GM15510 (cell line): ENCODE measurements around the gene TCAF1.

ENCODE experiments used
- POLR2A ChIP-seq: IDR thresholded peaks from 3 replicates; pipeline ENCODE4 v1.6.1; 2011; ENCODE audit warnings: borderline replicate concordance; ENCODE audit not compliant: insufficient read length; ENCODE audit errors: extremely low read depth

TCAF1 gene

GRCh38 chr7:143910473-143911248 lies 8.7 kb upstream of the TCAF1 start:
- no peak for TF ChIP-seq POLR2A

- no peak for TF ChIP-seq POLR2A
Observed at GRCh38 chr7:143909863-143910262, 7.9 kb upstream of the TCAF1 start.

- no peak for TF ChIP-seq POLR2A
Observed at GRCh38 chr7:143908120-143908519, 6.1 kb upstream of the TCAF1 start.

DNA sequence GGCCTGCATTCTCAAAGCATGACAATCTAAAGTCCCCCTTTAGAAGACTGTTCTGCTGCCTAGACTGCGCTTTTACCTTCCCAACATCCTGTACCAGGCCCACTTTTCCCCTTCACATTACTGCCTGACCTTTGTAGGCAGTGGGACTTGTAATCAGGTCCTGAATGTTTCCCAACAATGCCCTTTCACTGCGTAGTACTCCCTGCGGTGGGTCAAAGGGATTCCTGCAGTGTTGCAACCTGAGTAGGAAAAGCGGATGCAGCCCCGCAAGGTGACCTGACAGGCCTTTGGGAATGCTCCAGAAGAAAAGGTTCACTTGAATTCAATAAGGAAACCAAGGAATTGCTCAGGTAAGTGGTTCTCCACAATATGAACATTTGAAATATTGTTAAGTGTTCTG lies 4.9 kb upstream of the TCAF1 start:
- TF ChIP-seq POLR2A: no peak

GRCh38 chr7:143906151-143906550 lies 4.2 kb upstream of the TCAF1 start:
- no peak for TF ChIP-seq POLR2A

DNA sequence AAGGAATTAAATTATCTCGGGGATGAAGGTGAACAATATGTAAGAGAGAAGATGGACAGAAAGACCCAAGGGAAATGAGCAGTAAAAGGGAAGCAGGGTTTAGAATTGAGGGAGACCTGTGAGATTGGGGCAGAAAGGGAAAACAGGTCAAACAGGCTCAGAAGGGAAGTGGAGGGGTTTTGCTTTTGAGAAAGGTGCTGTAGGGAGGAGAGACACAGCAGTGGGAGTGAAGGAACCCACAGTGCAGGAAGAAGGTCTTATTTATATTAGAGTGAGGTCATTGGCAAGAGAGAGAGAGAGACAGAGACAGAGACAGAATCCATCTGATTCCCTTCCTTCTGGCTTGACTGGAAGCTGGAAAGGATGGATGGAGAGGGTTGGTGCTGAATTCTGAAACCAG lies 3.5 kb upstream of the TCAF1 start:
- TF ChIP-seq POLR2A: no peak

DNA sequence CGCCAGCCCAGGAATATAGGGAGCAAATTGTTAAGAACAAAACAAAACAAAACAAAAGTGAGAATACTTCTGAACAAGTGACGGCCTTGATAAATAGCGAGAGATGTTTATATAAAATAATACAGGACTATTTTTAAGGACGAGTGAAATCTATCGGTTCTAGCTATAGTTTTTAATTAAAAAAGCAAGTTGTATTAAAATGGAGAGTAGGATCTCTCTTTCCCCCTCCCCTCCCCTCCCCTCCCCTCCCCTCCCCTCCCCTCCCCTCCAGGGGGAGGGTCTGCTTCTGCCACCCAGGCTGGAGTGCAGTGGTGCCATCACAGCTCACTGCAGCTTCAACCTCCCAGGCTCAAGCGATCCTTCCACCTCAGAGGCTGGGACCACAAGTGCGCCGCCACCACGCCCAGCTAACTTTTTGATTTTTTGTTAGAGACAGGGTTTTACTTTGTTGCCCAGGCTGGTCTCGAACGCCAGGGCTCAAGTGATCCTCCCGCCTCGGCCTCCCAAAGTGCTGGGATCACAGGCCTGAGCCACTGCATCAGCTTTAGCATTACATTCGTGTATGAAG lies 440 bp upstream of the TCAF1 start:
- TF ChIP-seq POLR2A: no peak

DNA sequence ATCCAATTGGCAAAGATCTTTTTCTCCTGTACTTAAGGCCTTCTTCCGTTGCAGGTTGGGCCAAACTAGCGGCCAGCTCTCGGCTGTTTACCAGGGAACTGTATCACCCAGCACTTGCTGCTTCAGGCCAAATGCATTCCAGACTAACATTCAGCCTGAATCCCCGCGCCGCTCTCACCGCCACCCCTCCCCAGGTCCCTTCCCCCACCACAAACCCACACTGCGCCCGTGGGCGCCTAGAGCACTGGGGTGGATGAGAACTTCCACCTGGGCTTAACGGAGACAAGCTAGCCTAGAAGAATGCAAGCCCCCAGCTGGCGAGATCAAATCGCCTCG lies 676 bp downstream of the TCAF1 start:
- no peak for TF ChIP-seq POLR2A

DNA sequence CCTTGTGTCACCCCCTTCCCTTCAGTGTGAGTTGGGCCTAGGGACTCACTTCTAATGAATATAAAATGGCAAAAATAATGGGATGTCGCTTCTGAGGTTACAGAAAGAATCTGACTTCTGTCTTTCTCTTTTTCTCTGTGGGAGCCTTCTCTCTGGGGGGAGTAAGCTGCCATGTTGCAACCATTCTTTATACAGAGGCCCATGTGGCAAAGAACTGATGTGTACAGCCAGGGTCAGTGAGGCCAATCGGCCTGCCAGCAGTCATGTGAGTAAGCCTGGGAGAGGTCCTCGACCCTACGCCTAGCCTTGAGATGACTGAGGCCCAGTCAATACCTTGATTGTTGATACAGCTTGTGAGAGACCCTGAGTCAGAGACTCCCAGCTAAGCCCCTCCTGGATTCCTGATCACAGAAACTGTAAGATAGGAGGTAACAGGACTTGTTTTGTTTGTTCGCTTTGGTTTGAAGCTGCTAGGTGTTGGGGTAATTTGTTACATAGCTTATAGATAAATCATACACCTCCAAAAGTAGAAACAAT lies 1.7 kb downstream of the TCAF1 start:
- no peak for TF ChIP-seq POLR2A

DNA sequence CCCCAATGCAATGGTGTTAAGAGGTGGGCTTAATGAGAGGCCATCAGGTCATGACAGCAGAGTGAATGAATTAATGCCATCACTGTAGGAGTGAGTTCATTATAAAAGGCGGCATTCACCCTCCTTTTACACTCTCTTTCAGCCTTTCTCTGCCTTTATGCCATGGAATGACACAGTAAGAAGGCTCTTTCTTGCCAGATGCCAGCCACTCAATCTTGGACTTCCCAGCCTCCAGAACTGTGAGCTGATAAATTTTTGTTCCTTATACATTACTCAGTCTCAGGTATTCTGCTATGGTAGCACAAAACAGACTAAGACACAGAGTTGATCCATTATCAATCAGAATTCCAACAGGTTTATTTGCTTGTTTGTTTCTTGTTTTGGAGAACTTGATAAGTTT lies 3.2 kb downstream of the TCAF1 start:
- no peak for TF ChIP-seq POLR2A

- TF ChIP-seq POLR2A: no peak
Observed at GRCh38 chr7:143896667-143897066, 5.3 kb downstream of the TCAF1 start.

DNA sequence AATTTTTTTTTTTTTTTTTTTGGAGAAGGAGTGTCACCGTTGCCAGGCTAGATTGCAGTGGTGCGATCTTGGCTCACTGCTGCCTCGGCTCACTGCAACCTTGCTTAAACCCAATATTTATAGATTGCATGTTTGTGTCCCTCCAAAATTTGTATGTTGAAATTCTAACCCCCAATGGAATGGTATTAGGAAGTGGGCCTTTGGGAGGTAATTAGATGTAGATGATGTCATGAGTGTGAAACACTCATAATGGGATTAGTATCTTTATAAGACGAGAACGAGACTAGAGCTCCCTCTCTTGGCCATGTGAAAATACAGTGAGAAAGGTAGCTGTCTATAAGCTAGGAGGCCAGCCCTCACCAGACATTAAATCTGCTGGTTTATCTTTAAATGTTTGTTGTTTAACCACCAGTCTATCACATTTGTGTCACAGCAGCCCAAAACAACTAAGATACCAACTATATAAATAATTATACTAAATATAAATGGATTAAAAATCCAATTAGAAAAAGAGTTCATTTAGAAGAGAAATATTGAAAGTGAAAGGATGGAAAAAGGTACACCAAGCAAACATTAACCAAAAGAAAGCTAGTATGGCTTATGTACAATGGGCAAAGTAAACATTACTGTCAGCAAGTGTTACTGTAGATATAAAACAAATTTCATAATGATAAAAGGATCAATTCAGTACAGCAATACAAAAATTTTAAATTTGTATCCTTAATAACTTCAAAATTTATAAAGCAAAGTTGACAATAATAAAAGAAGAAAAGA lies 9.3 kb downstream of the TCAF1 start:
- TF ChIP-seq POLR2A: no peak

DNA sequence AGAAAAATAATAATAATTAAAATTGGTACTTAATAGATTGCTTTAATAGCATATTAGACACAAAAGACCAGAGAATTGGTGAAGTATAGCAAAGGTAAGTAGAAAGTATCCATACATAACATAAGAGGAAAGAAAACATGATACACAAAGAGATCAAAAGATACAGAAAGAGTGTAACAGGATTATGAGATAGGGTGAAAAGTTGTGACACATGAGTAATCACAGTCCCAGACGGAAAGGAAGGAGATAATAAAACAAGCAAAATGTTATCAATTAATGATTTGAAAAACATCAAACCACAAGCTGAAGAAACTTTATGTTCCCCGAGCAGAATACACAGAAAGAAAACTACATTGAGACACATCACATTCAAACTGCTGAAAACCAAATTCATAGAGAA lies 10.5 kb downstream of the TCAF1 start:
- TF ChIP-seq POLR2A: no peak

- TF ChIP-seq POLR2A: no peak
Observed at GRCh38 chr7:143890558-143890957, 11.4 kb downstream of the TCAF1 start.

DNA sequence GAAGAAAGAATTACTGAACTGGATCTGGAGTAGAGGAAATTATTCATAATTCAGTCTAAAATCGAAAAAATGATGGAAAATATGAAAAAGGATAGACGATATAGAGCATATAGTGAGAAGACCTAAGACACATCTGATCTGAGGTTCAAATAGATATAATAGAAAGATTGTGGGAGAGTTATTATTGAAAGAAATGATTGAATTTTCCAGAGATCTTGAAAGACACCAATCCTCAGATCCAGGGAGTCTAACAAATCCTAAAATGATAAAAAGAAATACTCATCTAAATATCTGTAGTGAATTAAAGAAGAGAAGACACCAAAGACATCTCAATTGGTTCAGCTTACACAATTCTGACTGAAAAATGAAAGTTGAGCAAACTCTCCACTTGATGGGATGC lies 12.9 kb downstream of the TCAF1 start:
- TF ChIP-seq POLR2A: no peak
